CD14-positive monocyte (primary cell): ENCODE measurements around the gene DRC3. TPM values are rescaled to one million over a fixed set of nuclear protein-coding genes. Genes with fewer than 3 reads are reported as not detected.

Experiments used
- DNase-seq, 3 donors: peaks; one replicate each; pipeline ENCODE4 v3.0.0-alpha.2; 2011 to 2022
- H2AFZ ChIP-seq: 2 replicates; pipeline ENCODE4 v1.6.0; 2012; ENCODE audit warnings: mild to moderate bottlenecking, low read depth, low read length, inconsistent platforms; ENCODE audit not compliant: insufficient read depth, poor library complexity, severe bottlenecking
- H3K27ac ChIP-seq, 2 donors: 1 replicate in 1 of 2; 2 replicates in 1 of 2; pipeline ENCODE4 v1.5.1; 2012 to 2013; ENCODE audit warnings: low read length in 2 of 2, control low read depth in 1 of 2, inconsistent platforms in 1 of 2, low read depth in 1 of 2, mild to moderate bottlenecking in 1 of 2
- H3K27me3 ChIP-seq, 2 donors: one replicate each; pipeline versions ENCODE4 v1.6.0 to v1.6.1; 2011 to 2013; ENCODE audit warnings: low read length in 2 of 2; ENCODE audit not compliant: control insufficient read depth in 2 of 2, insufficient read depth in 2 of 2
- H3K36me3 ChIP-seq, 2 donors: replicated peaks in 1 of 2; 1 replicate in 1 of 2; 2 replicates in 1 of 2; pipeline versions ENCODE4 v1.5.1 to v1.6.1; 2012 to 2013; ENCODE audit warnings: low read length in 2 of 2, control low read depth in 1 of 2, inconsistent platforms in 1 of 2, mild to moderate bottlenecking in 1 of 2; ENCODE audit not compliant: insufficient read depth in 2 of 2, control insufficient read depth in 1 of 2
- H3K4me1 ChIP-seq, 2 donors: 1 replicate in 1 of 2; 2 replicates in 1 of 2; pipeline versions ENCODE4 v1.5.1 to v1.6.1; 2012 to 2013; ENCODE audit warnings: low read length in 2 of 2, control low read depth in 1 of 2, inconsistent platforms in 1 of 2, mild to moderate bottlenecking in 1 of 2, moderate library complexity in 1 of 2; ENCODE audit not compliant: insufficient read depth in 2 of 2, control insufficient read depth in 1 of 2
- H3K4me2 ChIP-seq: replicated peaks from 2 replicates; pipeline ENCODE3; 2012; ENCODE audit warnings: low read length, moderate library complexity, mild to moderate bottlenecking; ENCODE audit not compliant: poor library complexity, severe bottlenecking; ENCODE audit errors: extremely low read depth
- H3K4me3 ChIP-seq, 3 experiments: fragments of 200-600 bp in 1 of 3; sonication (generic) in 1 of 3; replicated peaks in 1 of 3; 1 replicate in 2 of 3; 2 replicates in 1 of 3; pipeline ENCODE4 v1.5.1; 2011 to 2013; ENCODE audit warnings: low read length in 3 of 3, mild to moderate bottlenecking in 3 of 3, control low read depth in 2 of 3, low read depth in 2 of 3, inconsistent platforms in 1 of 3, moderate library complexity in 1 of 3
- H3K79me2 ChIP-seq: 2 replicates; pipeline ENCODE4 v1.6.0; 2012; ENCODE audit warnings: mild to moderate bottlenecking, control low read depth, inconsistent platforms, low read length, moderate library complexity; ENCODE audit not compliant: insufficient read depth
- H3K9ac ChIP-seq: 2 replicates; pipeline ENCODE4 v1.6.0; 2017; ENCODE audit warnings: low read length, mild to moderate bottlenecking; ENCODE audit not compliant: insufficient read depth, poor library complexity, severe bottlenecking
- H3K9me3 ChIP-seq, 2 donors: replicated peaks in 1 of 2; 1 replicate in 1 of 2; 2 replicates in 1 of 2; pipeline versions ENCODE4 v1.5.1 to v1.6.1; 2012 to 2013; ENCODE audit warnings: low read length in 2 of 2, control low read depth in 1 of 2; ENCODE audit not compliant: control insufficient read depth in 1 of 2, insufficient read depth in 1 of 2
- H4K20me1 ChIP-seq: 2 replicates; pipeline ENCODE4 v1.6.0; 2012; ENCODE audit warnings: mild to moderate bottlenecking, low read length, control low read depth, moderate library complexity; ENCODE audit not compliant: insufficient read depth
- H3K27ac Mint-ChIP-seq, 7 donors: one replicate each; pipeline ENCODE4 v1.8.0; 2020; ENCODE audit warnings: mild to moderate bottlenecking in 7 of 7, mixed read lengths in 7 of 7, moderate library complexity in 6 of 7, inconsistent platforms in 2 of 7
- H3K27me3 Mint-ChIP-seq, 3 donors: one replicate each; pipeline ENCODE4 v1.8.0; 2021 to 2022; ENCODE audit warnings: low read depth in 3 of 3, mild to moderate bottlenecking in 3 of 3, mixed read lengths in 3 of 3, moderate library complexity in 3 of 3, inconsistent platforms in 1 of 3
- H3K36me3 Mint-ChIP-seq, 2 donors: one replicate each; pipeline ENCODE4 v1.8.0; 2020; ENCODE audit warnings: mixed read lengths in 2 of 2, inconsistent platforms in 1 of 2, mild to moderate bottlenecking in 1 of 2
- H3K4me1 Mint-ChIP-seq: one replicate; pipeline ENCODE4 v1.8.0; 2020; ENCODE audit warnings: mild to moderate bottlenecking, mixed read lengths
- H3K4me3 Mint-ChIP-seq, 2 donors: one replicate each; pipeline ENCODE4 v1.8.0; 2020; ENCODE audit warnings: mild to moderate bottlenecking in 2 of 2, mixed read lengths in 2 of 2, moderate library complexity in 1 of 2
- H3K9me3 Mint-ChIP-seq, 7 donors: one replicate each; pipeline ENCODE4 v1.8.0; 2020 to 2022; ENCODE audit warnings: mixed read lengths in 7 of 7, mild to moderate bottlenecking in 6 of 7, moderate library complexity in 6 of 7, inconsistent platforms in 2 of 7
- WGBS: methylation state at CpG from one replicate; pipeline ENCODE4 v1.1.5; 2013; ENCODE audit warnings: missing lambda C conversion rate; ENCODE audit not compliant: insufficient coverage; 5-methylcytosine and 5-hydroxymethylcytosine counted together
- intact Hi-C, 2 donors: fragments of 100-400 bp; cut with micrococcal nuclease; formaldehyde crosslinking; loops; one replicate each; pipeline versions ENCODE4 v1.15.0 to v1.15.1; 2023
- polyA plus RNA-seq, 3 donors: library from polyadenylated mRNA; depleted of rRNA in 1 of 3; unstranded in 2 of 3; stranded (reverse) in 1 of 3; fragments of 300-500 nt in 2 of 3; fragments of >200 nt in 1 of 3; fragmentation: Illumina TruSeq in 2 of 3; gene quantifications; 1 replicate in 2 of 3; 2 replicates in 1 of 3; pipeline ENCODE4 v1.2.3, GENCODE V29; 2012 to 2021
- TF ChIP-seq, protein P1 (sequence below): fragments of 200-600 bp; IDR thresholded peaks from one replicate; pipeline ENCODE4 v1.8.0; 2022; ENCODE audit warnings: antibody characterized with exemption, mild to moderate bottlenecking

The DRC3 gene
- polyA plus RNA-seq, 3 donors = 0.23 to 0.58 (median 0.39) TPM

- WGBS = 95% methylated on average over 3 of the region's 4 CpGs
- Histone ChIP-seq H3K27ac (peak overlapping the region in 1 of 2 donors; percentile 50), H3K4me2 (no peak overlapping the region), H3K9ac (no peak overlapping the region), H3K4me3 (no peak overlapping the region), H4K20me1 (peaks cover 38% of the 10 kb centered on the region), H3K9me3 (no peaks in the 10 kb centered on the region), H3K4me1 (peaks cover 31 to 36% of the 10 kb centered on the region in 2 donors), H2AFZ (no peak overlapping the region), H3K27me3 (no peaks in the 10 kb centered on the region), H3K79me2 (peaks cover 55% of the 10 kb centered on the region), H3K36me3 (no peaks in the 10 kb centered on the region)
- Mint-ChIP-seq H3K4me1 (peaks cover 55% of the 10 kb centered on the region), H3K36me3 (peaks cover 5 to 6% of the 10 kb centered on the region in 2 donors), H3K9me3 (peaks cover 0 to 3% (median 0%) of the 10 kb centered on the region in 7 donors), H3K27me3 (no peaks in the 10 kb centered on the region), H3K4me3 (no peak overlapping the region), H3K27ac (peak overlapping the region in 6 of 7 donors; percentile 24 to 79 (median 62))
- intact Hi-C loops = loop anchor here in 1 of 2 donors (5.0 kb wide), 1 partner anchor 35 kb away; the partner anchor contains the start of genes DRC3 and TOM1L2
- TF ChIP-seq, protein P1, sequence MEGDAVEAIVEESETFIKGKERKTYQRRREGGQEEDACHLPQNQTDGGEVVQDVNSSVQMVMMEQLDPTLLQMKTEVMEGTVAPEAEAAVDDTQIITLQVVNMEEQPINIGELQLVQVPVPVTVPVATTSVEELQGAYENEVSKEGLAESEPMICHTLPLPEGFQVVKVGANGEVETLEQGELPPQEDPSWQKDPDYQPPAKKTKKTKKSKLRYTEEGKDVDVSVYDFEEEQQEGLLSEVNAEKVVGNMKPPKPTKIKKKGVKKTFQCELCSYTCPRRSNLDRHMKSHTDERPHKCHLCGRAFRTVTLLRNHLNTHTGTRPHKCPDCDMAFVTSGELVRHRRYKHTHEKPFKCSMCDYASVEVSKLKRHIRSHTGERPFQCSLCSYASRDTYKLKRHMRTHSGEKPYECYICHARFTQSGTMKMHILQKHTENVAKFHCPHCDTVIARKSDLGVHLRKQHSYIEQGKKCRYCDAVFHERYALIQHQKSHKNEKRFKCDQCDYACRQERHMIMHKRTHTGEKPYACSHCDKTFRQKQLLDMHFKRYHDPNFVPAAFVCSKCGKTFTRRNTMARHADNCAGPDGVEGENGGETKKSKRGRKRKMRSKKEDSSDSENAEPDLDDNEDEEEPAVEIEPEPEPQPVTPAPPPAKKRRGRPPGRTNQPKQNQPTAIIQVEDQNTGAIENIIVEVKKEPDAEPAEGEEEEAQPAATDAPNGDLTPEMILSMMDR = no peak
- no peak for DNase-seq
These were observed 35.3 kb upstream of the DRC3 start for GRCh38 chr17:17937201-17937853.

GRCh38 chr17:17937958-17938357, 34.7 kb upstream of the DRC3 start:
- no peak overlapping the region for H3K9ac ChIP-seq
- H3K4me1 ChIP-seq = peaks cover 31 to 36% of the 10 kb centered on the region in 2 donors
- no peak overlapping the region for H3K4me3 ChIP-seq
- H3K27me3 Mint-ChIP-seq = no peaks in the 10 kb centered on the region
- WGBS = 94% methylated on average over 3 of the region's 5 CpGs
- DNase-seq = no peak
- peak overlapping the region in 3 of 7 donors; percentile 10 to 37 (median 20) for H3K27ac Mint-ChIP-seq
- no peak overlapping the region for H3K27ac ChIP-seq
- no peak overlapping the region for H3K4me2 ChIP-seq
- H4K20me1 ChIP-seq = peaks cover 39% of the 10 kb centered on the region
- H3K27me3 ChIP-seq = no peaks in the 10 kb centered on the region
- H2AFZ ChIP-seq = no peak overlapping the region
- H3K4me3 Mint-ChIP-seq = no peak overlapping the region
- H3K79me2 ChIP-seq = peaks cover 49% of the 10 kb centered on the region
- TF ChIP-seq, protein P1 = no peak
- no peaks in the 10 kb centered on the region for H3K9me3 ChIP-seq
- no peaks in the 10 kb centered on the region for H3K36me3 ChIP-seq
- peaks cover 5 to 7% of the 10 kb centered on the region in 2 donors for H3K36me3 Mint-ChIP-seq
- intact Hi-C loops = loop anchor here in 1 of 2 donors (5.0 kb wide), 1 partner anchor 34 kb away; the partner anchor contains the start of genes DRC3 and TOM1L2
- H3K4me1 Mint-ChIP-seq = peaks cover 56% of the 10 kb centered on the region
- H3K9me3 Mint-ChIP-seq = peaks cover 0 to 3% (median 0%) of the 10 kb centered on the region in 7 donors
